Endothelial cell of umbilical vein (primary cell): ENCODE measurements around the gene ZNF879. TPM values are rescaled to one million over a fixed set of nuclear protein-coding genes. Genes with fewer than 3 reads are reported as not detected.

Experiments
- BruUV-seq: library from RNA; stranded (reverse); fragments of 400-500 nt; replicated peaks from 2 replicates; lab custom pipeline; 2021; lab: Mats Ljungman, UMichigan
- CTCF ChIA-PET: fragments of 300-600, 350-600 bp; sonication (Branson Sonifier 250); formaldehyde crosslinking; loops from one replicate; lab custom pipeline; 2021; ENCODE audit warnings: antibody characterized with exemption, inconsistent platforms; lab: Charles Lee
- POLR2A ChIA-PET: fragments of 300-600, 350-600 bp; sonication (Branson Sonifier 250); formaldehyde crosslinking; loops from one replicate; lab custom pipeline; 2021; ENCODE audit warnings: antibody characterized with exemption, inconsistent platforms; lab: Charles Lee
- DNase-seq: peaks from one replicate; pipeline ENCODE4 v3.0.0-alpha.2; 2011; ENCODE audit warnings: low read depth, low spot score
- FAIRE-seq: peaks from 2 replicates; lab custom pipeline; 2011; peaks lifted over from hg19 to GRCh38; lab: Jason Lieb, UNC
- H2AFZ ChIP-seq: 2 replicates; pipeline ENCODE4 v1.6.0; 2012; ENCODE audit warnings: low read depth, low read length, control low read depth, inconsistent platforms
- H3K27ac ChIP-seq: 2 replicates; pipeline ENCODE4 v1.5.1; 2011; ENCODE audit warnings: low read depth, mild to moderate bottlenecking, control low read depth, low read length, moderate library complexity; ENCODE audit not compliant: insufficient read depth
- H3K27me3 ChIP-seq, 2 experiments: 2 replicates each; pipeline versions ENCODE4 v1.6.0 to v1.6.1; 2011; ENCODE audit warnings: low read length in 2 of 2, mixed read lengths in 1 of 2; ENCODE audit not compliant: control insufficient read depth in 2 of 2, insufficient read depth in 2 of 2
- H3K36me3 ChIP-seq, 2 experiments: 2 replicates in 1 of 2; 3 replicates in 1 of 2; pipeline ENCODE4 v1.5.1; 2011; ENCODE audit warnings: low read length in 2 of 2, mild to moderate bottlenecking in 1 of 2, moderate library complexity in 1 of 2; ENCODE audit not compliant: control insufficient read depth in 2 of 2, insufficient read depth in 2 of 2; ENCODE audit errors: extremely low read depth in 1 of 2
- H3K4me1 ChIP-seq: 3 replicates; pipeline ENCODE4 v1.5.1; 2011; ENCODE audit warnings: mild to moderate bottlenecking, low read length; ENCODE audit not compliant: control insufficient read depth, insufficient read depth; ENCODE audit errors: extremely low read depth
- H3K4me2 ChIP-seq: 2 replicates; pipeline ENCODE4 v1.6.1; 2011; ENCODE audit warnings: low read length, control low read depth, mixed read lengths; ENCODE audit not compliant: insufficient read depth
- H3K4me3 ChIP-seq, 3 experiments: fragments of 200-600 bp in 1 of 3; sonication (generic), shearing (Covaris generic) in 1 of 3; replicated peaks in 1 of 3; 2 replicates each; pipeline ENCODE4 v1.5.1; 2011 to 2016; ENCODE audit warnings: control low read depth in 3 of 3, low read length in 3 of 3, mild to moderate bottlenecking in 2 of 3, inconsistent platforms in 1 of 3, low read depth in 1 of 3, moderate library complexity in 1 of 3; ENCODE audit not compliant: insufficient read depth in 1 of 3
- H3K79me2 ChIP-seq: 2 replicates; pipeline ENCODE4 v1.6.0; 2012; ENCODE audit warnings: low read length, inconsistent platforms; ENCODE audit not compliant: control insufficient read depth, insufficient read depth
- H3K9ac ChIP-seq: replicated peaks from 2 replicates; pipeline ENCODE3; 2011; ENCODE audit warnings: low read length, control low read depth; ENCODE audit not compliant: insufficient read depth; ENCODE audit errors: extremely low read depth
- H3K9me1 ChIP-seq: replicated peaks from 3 replicates; pipeline ENCODE4 v1.6.0; 2011; ENCODE audit warnings: mild to moderate bottlenecking, low read length; ENCODE audit not compliant: control insufficient read depth, insufficient read depth; ENCODE audit errors: extremely low read depth
- H3K9me3 ChIP-seq: replicated peaks from 2 replicates; pipeline ENCODE4 v1.5.1; 2012; ENCODE audit warnings: low read length, inconsistent platforms; ENCODE audit not compliant: control insufficient read depth, insufficient read depth
- H4K20me1 ChIP-seq: replicated peaks from 2 replicates; pipeline ENCODE3; 2011; ENCODE audit warnings: mild to moderate bottlenecking, low read length; ENCODE audit not compliant: control insufficient read depth, insufficient read depth; ENCODE audit errors: extremely low read depth
- EZH2 ChIP-seq: IDR thresholded peaks from 2 replicates; pipeline ENCODE4 v1.6.1; 2012; ENCODE audit warnings: borderline replicate concordance, low read depth, mild to moderate bottlenecking, moderate library complexity, low read length, inconsistent platforms; ENCODE audit not compliant: severe bottlenecking
- FOS ChIP-seq: IDR thresholded peaks from 2 replicates; pipeline ENCODE4 v1.6.1; 2011; ENCODE audit warnings: mild to moderate bottlenecking, low read length, moderate library complexity, borderline replicate concordance; ENCODE audit not compliant: insufficient read depth
- GATA2 ChIP-seq: IDR thresholded peaks from 2 replicates; pipeline ENCODE4 v1.7.0; 2011; ENCODE audit warnings: low read depth, mild to moderate bottlenecking, moderate library complexity, mixed read lengths, low read length; ENCODE audit not compliant: insufficient read length, insufficient read depth
- JUN ChIP-seq: IDR thresholded peaks from 2 replicates; pipeline ENCODE4 v1.6.1; 2011; ENCODE audit warnings: borderline replicate concordance, low read depth; ENCODE audit not compliant: insufficient read length, insufficient read depth
- MYC ChIP-seq: IDR thresholded peaks from one replicate; pipeline ENCODE4 v1.6.1; 2011; ENCODE audit warnings: mild to moderate bottlenecking, low read depth, low read length
- POLR2AphosphoS5 ChIP-seq: IDR thresholded peaks from 2 replicates; pipeline ENCODE4 v1.6.1; 2012; ENCODE audit warnings: low read depth, mild to moderate bottlenecking, control low read depth, low read length, moderate library complexity; ENCODE audit not compliant: insufficient read depth
- dilution Hi-C: fragments of 300-500 bp; cut with MboI; formaldehyde crosslinking; loops from one replicate; pipeline ENCODE4 v1.15.0; 2019; ENCODE audit warnings: low sequenced_read_pairs; ENCODE audit not compliant: extremely low pct_ligation_motif_present
- intact Hi-C: fragments of 100-400 bp; cut with micrococcal nuclease; formaldehyde crosslinking; loops from one replicate; pipeline ENCODE4 v1.10.0; 2022
- polyA plus RNA-seq, 4 experiments: library from polyadenylated mRNA; depleted of rRNA in 3 of 4; stranded (reverse) in 3 of 4; unstranded in 1 of 4; fragments of >200 nt; gene quantifications; 2 replicates each; pipeline versions ENCODE4 v1.2.1 to v1.2.3, GENCODE V29; 2011 to 2012; ENCODE audit warnings: missing spikeins in 1 of 4
- total RNA-seq: library from RNA; stranded (reverse); gene quantifications from 2 replicates; pipeline ENCODE4 v1.2.3, GENCODE V29; 2021
- TF ChIP-seq, protein P1 (sequence below): IDR thresholded peaks from 2 replicates; pipeline ENCODE4 v1.6.1; 2011; ENCODE audit not compliant: insufficient read depth, insufficient read length
- TF ChIP-seq, protein P2 (sequence below), 2 donors: IDR thresholded peaks; 1 replicate in 1 of 2; 2 replicates in 1 of 2; pipeline ENCODE4 v1.5.1; 2011; ENCODE audit warnings: low read length in 2 of 2, mild to moderate bottlenecking in 2 of 2, moderate library complexity in 2 of 2, control low read depth in 1 of 2, inconsistent platforms in 1 of 2, low read depth in 1 of 2; ENCODE audit not compliant: insufficient read depth in 1 of 2; ENCODE audit errors: extremely low read depth in 1 of 2

Gene ZNF879
- total and polyA plus RNA-seq, 2 donors (not counting 3 experiments of a cell fraction or from before 2014, with no cell fraction given), result 2.4 to 2.7 TPM

DNA sequence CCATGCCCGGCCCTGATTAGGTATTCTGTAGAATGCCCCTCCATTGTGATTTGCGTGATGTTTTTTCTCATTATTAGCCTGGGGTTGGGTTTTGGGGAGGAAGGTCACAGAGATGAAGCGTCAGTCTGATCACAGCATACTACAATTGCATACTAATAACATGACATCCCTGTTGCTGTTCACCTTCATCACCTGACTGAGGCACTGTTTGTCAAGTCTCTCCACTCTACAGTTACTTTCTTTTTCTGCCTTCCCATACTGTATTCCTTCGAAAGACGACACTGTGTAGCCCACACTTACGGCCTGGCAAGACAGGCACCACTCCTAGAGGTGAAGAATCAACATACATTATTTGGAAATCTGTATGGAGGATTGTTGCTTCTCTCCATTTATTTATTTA lies 42.1 kb downstream of the ZNF879 start:
- peaks cover 3% of the 10 kb centered on the region for H3K4me1 ChIP-seq
- intact Hi-C loops (no loop called here), dilution Hi-C loops (no loop called here)
- H3K27me3 ChIP-seq, result no peaks in the 10 kb centered on the region
- FAIRE-seq (no peak), DNase-seq (no peak)
- H3K9me1 ChIP-seq, result no peaks in the 10 kb centered on the region
- peaks cover 4% of the 10 kb centered on the region for H3K79me2 ChIP-seq
- TF ChIP-seq EZH2, result no peak
- TF ChIP-seq, protein P1, sequence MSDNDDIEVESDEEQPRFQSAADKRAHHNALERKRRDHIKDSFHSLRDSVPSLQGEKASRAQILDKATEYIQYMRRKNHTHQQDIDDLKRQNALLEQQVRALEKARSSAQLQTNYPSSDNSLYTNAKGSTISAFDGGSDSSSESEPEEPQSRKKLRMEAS, result no peak
- TF ChIP-seq JUN, result no peak
- no peak for TF ChIP-seq GATA2
- TF ChIP-seq FOS, result no peak
- no peak for TF ChIP-seq POLR2AphosphoS5
- TF ChIP-seq MYC, result no peak
- TF ChIP-seq, protein P2, sequence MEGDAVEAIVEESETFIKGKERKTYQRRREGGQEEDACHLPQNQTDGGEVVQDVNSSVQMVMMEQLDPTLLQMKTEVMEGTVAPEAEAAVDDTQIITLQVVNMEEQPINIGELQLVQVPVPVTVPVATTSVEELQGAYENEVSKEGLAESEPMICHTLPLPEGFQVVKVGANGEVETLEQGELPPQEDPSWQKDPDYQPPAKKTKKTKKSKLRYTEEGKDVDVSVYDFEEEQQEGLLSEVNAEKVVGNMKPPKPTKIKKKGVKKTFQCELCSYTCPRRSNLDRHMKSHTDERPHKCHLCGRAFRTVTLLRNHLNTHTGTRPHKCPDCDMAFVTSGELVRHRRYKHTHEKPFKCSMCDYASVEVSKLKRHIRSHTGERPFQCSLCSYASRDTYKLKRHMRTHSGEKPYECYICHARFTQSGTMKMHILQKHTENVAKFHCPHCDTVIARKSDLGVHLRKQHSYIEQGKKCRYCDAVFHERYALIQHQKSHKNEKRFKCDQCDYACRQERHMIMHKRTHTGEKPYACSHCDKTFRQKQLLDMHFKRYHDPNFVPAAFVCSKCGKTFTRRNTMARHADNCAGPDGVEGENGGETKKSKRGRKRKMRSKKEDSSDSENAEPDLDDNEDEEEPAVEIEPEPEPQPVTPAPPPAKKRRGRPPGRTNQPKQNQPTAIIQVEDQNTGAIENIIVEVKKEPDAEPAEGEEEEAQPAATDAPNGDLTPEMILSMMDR (IDR thresholded peaks at IDR 0.05; ENCODE audit: extremely low read depth in 1 of 2, insufficient read depth in 1 of 2, low read depth in 1 of 2, low read length in 2 of 2), result no peak
- H4K20me1 ChIP-seq, result no peaks in the 10 kb centered on the region
- no peak overlapping the region for H3K27ac ChIP-seq
- peaks cover 0 to 5% of the 10 kb centered on the region in 2 experiments for H3K36me3 ChIP-seq
- ChIA-PET POLR2A (no interaction called here), CTCF (no interaction called here)
- H3K9me3 ChIP-seq, result no peaks in the 10 kb centered on the region
- no peak overlapping the region for H2AFZ ChIP-seq
- H3K4me2 ChIP-seq, result no peak overlapping the region
- BruUV-seq, result no TSS peak
- H3K9ac ChIP-seq, result no peak overlapping the region
- no peak overlapping the region for H3K4me3 ChIP-seq
